HCT116 (cell line): ENCODE data around the gene SPATC1L. TPM values are rescaled to one million over a fixed set of nuclear protein-coding genes. Genes with fewer than 3 reads are reported as not detected.

Experiments used
- ATAC-seq: fragments of 200-7000 bp; cut with Tn5 transposase; 2 replicates; pipeline ENCODE4 v1.9.1; 2020; ENCODE audit warnings: mild to moderate bottlenecking, moderate library complexity
- BruUV-seq: library from RNA; stranded (reverse); fragments of 400-500 nt; replicated peaks from 2 replicates; lab custom pipeline; 2021; lab: Mats Ljungman, UMichigan
- CTCF ChIA-PET: fragments of 300-600 bp; sonication (Branson Sonifier 250); formaldehyde crosslinking; loops from one replicate; lab custom pipeline; 2021; ENCODE audit warnings: antibody characterized with exemption; lab: Charles Lee
- POLR2A ChIA-PET: fragments of 300-600, 350-600 bp; sonication (Branson Sonifier 250); formaldehyde crosslinking; loops from one replicate; lab custom pipeline; 2021; ENCODE audit warnings: antibody characterized with exemption; lab: Charles Lee
- RAD21 ChIA-PET, 2 experiments: fragments of 300-600 bp; sonication (Branson Sonifier 250); formaldehyde crosslinking; loops; one replicate each; lab custom pipeline; 2023; ENCODE audit warnings: low total read pairs in 2 of 2; ENCODE audit not compliant: uncharacterized antibody in 2 of 2, unreplicated experiment in 2 of 2, low non-redundant PET in 1 of 2; lab: Charles Lee
- DNase-seq: peaks from one replicate; pipeline ENCODE4 v3.0.0-alpha.2; 2010; ENCODE audit warnings: low read depth, low spot score
- H2AFZ ChIP-seq: fragments of 200-600 bp; shearing (Covaris generic), sonication (generic); 2 replicates; pipeline ENCODE4 v1.6.1; 2017; ENCODE audit warnings: low read depth, mixed run types, mixed read lengths, antibody characterized with exemption, low read length; ENCODE audit not compliant: poor library complexity, severe bottlenecking
- H3K27ac ChIP-seq: 2 replicates; pipeline ENCODE4 v1.5.1; 2012; ENCODE audit warnings: low read depth, low read length
- H3K27me3 ChIP-seq: fragments of 200-600 bp; sonication (generic); 2 replicates; pipeline ENCODE4 v1.6.1; 2016; ENCODE audit warnings: mixed run types, low read length, mixed read lengths; ENCODE audit not compliant: insufficient read depth
- H3K36me3 ChIP-seq, 2 experiments: fragments of 200-500 bp in 1 of 2; fragments of 200-600 bp in 1 of 2; sonication (Bioruptor generic) in 1 of 2; sonication (generic) in 1 of 2; 2 replicates each; pipeline versions ENCODE4 v1.5.1 to v1.6.1; 2014 to 2016; ENCODE audit warnings: low read length in 2 of 2, inconsistent platforms in 1 of 2, mixed read lengths in 1 of 2, mixed run types in 1 of 2; ENCODE audit not compliant: insufficient read depth in 2 of 2, control insufficient read depth in 1 of 2
- H3K4me1 ChIP-seq, 2 experiments: fragments of 200-600 bp in 1 of 2; sonication (generic) in 1 of 2; 2 replicates each; pipeline versions ENCODE4 v1.5.1 to v1.6.1; 2012 to 2017; ENCODE audit warnings: low read length in 2 of 2, inconsistent platforms in 1 of 2, mild to moderate bottlenecking in 1 of 2, mixed read lengths in 1 of 2, mixed run types in 1 of 2, moderate library complexity in 1 of 2; ENCODE audit not compliant: insufficient read depth in 2 of 2, control insufficient read depth in 1 of 2
- H3K4me2 ChIP-seq: fragments of 200-600 bp; sonication (generic); 2 replicates; pipeline ENCODE4 v1.6.1; 2017; ENCODE audit warnings: mixed run types, low read length, mixed read lengths
- H3K4me3 ChIP-seq, 2 experiments: fragments of 200-600 bp in 1 of 2; sonication (generic) in 1 of 2; replicated peaks in 1 of 2; 2 replicates each; pipeline ENCODE4 v1.5.1; 2011 to 2016; ENCODE audit warnings: low read length in 2 of 2, control low read depth in 1 of 2, low read depth in 1 of 2, mild to moderate bottlenecking in 1 of 2, mixed read lengths in 1 of 2, mixed run types in 1 of 2
- H3K79me2 ChIP-seq: fragments of 200-600 bp; sonication (generic); 2 replicates; pipeline ENCODE4 v1.6.1; 2017; ENCODE audit warnings: mild to moderate bottlenecking, mixed run types, low read length, moderate library complexity, mixed read lengths; ENCODE audit not compliant: insufficient read depth
- H3K9ac ChIP-seq: fragments of 200-600 bp; sonication (generic); 2 replicates; pipeline ENCODE4 v1.6.1; 2016; ENCODE audit warnings: low read length, mixed read lengths
- H3K9me2 ChIP-seq: fragments of 200-600 bp; sonication (generic), shearing (Covaris generic); 2 replicates; pipeline ENCODE4 v1.6.1; 2017; ENCODE audit warnings: mixed run types, mild to moderate bottlenecking, moderate library complexity; ENCODE audit not compliant: insufficient read depth
- H3K9me3 ChIP-seq, 2 experiments: fragments of 200-500 bp in 1 of 2; fragments of 200-600 bp in 1 of 2; sonication (Bioruptor generic) in 1 of 2; sonication (generic) in 1 of 2; 2 replicates each; pipeline ENCODE4 v1.6.1; 2014 to 2017; ENCODE audit warnings: low read length in 2 of 2, mixed read lengths in 2 of 2, inconsistent platforms in 1 of 2, low read depth in 1 of 2, mild to moderate bottlenecking in 1 of 2, mixed run types in 1 of 2, moderate library complexity in 1 of 2; ENCODE audit not compliant: control insufficient read depth in 1 of 2, insufficient read depth in 1 of 2
- H4K20me1 ChIP-seq: fragments of 200-600 bp; sonication (generic), shearing (Covaris generic); 2 replicates; pipeline ENCODE4 v1.6.1; 2017; ENCODE audit warnings: mixed run types, mild to moderate bottlenecking, moderate library complexity; ENCODE audit not compliant: insufficient read depth
- CEBPB ChIP-seq: IDR thresholded peaks from 2 replicates; pipeline ENCODE4 v1.6.1; 2012; ENCODE audit warnings: low read depth
- EGR1 ChIP-seq: IDR thresholded peaks from 2 replicates; pipeline ENCODE4 v1.6.1; 2012; ENCODE audit warnings: low read depth
- ELF1 ChIP-seq: IDR thresholded peaks from 2 replicates; pipeline ENCODE4 v1.6.1; 2012; ENCODE audit warnings: low read depth, borderline replicate concordance
- EZH2 ChIP-seq: fragments of 200-600 bp; sonication (generic); IDR thresholded peaks from 2 replicates; pipeline ENCODE4 v1.6.1; 2017; ENCODE audit warnings: antibody characterized with exemption, mixed run types
- EZH2phosphoT487 ChIP-seq: fragments of 200-600 bp; IDR thresholded peaks from 2 replicates; pipeline ENCODE4 v1.6.1; 2018; ENCODE audit warnings: antibody characterized with exemption, borderline replicate concordance
- POLR2AphosphoS5 ChIP-seq: IDR thresholded peaks from 2 replicates; pipeline ENCODE4 v1.6.1; 2011; ENCODE audit warnings: mild to moderate bottlenecking, low read depth, low read length, moderate library complexity
- RAD21 ChIP-seq: IDR thresholded peaks from 2 replicates; pipeline ENCODE4 v1.6.1; 2012; ENCODE audit warnings: low read depth, mild to moderate bottlenecking
- SIN3A ChIP-seq: IDR thresholded peaks from 2 replicates; pipeline ENCODE4 v1.6.1; 2012; ENCODE audit warnings: low read depth
- SP1 ChIP-seq: IDR thresholded peaks from 2 replicates; pipeline ENCODE4 v1.6.1; 2012; ENCODE audit warnings: low read depth
- SRF ChIP-seq: IDR thresholded peaks from 2 replicates; pipeline ENCODE4 v1.6.1; 2012; ENCODE audit warnings: low read depth
- TCF7L2 ChIP-seq: IDR thresholded peaks from 2 replicates; pipeline ENCODE4 v1.7.0; 2011; ENCODE audit warnings: borderline replicate concordance, inconsistent platforms; ENCODE audit not compliant: insufficient read depth, insufficient read length; ENCODE audit errors: extremely low read depth
- ZFX ChIP-seq: fragments of 450-650 bp; IDR thresholded peaks from 2 replicates; pipeline ENCODE4 v1.6.1; 2017
- ZNF274 ChIP-seq: fragments of 200-500 bp; sonication (Bioruptor generic); IDR thresholded peaks from 2 replicates; pipeline ENCODE4 v1.6.1; 2014; ENCODE audit warnings: mild to moderate bottlenecking, low read depth, low read length, inconsistent platforms
- intact Hi-C: fragments of 100-400 bp; cut with micrococcal nuclease; formaldehyde crosslinking; loops from 2 replicates; pipeline ENCODE4 v1.10.0; 2022
- total RNA-seq: library from RNA; stranded (reverse); gene quantifications from one replicate; pipeline ENCODE4 v1.2.1, GENCODE V29; 2021; ENCODE audit not compliant: unreplicated experiment
- TF ChIP-seq, protein P1 (sequence below): IDR thresholded peaks from 2 replicates; pipeline ENCODE4 v1.6.1; 2011; ENCODE audit warnings: mild to moderate bottlenecking, low read length, moderate library complexity; ENCODE audit not compliant: insufficient replicate concordance; ENCODE audit errors: extremely low read depth
- TF ChIP-seq, protein P2 (sequence below): IDR thresholded peaks from 2 replicates; pipeline ENCODE4 v1.6.1; 2012
- TF ChIP-seq, protein P3 (sequence below): IDR thresholded peaks from 2 replicates; pipeline ENCODE4 v1.6.1; 2012; ENCODE audit warnings: low read depth
- TF ChIP-seq, protein P4 (sequence below), 3 experiments: fragments of 200-600 bp in 1 of 3; sonication (generic) in 1 of 3; IDR thresholded peaks in 2 of 3; conservative IDR thresholded peaks in 1 of 3; 2 replicates each; pipeline ENCODE4 v1.5.1; 2012 to 2017; ENCODE audit warnings: low read depth in 2 of 3, low read length in 2 of 3, antibody characterized with exemption in 1 of 3, borderline replicate concordance in 1 of 3, control low read depth in 1 of 3, mild to moderate bottlenecking in 1 of 3, mixed read lengths in 1 of 3, mixed run types in 1 of 3, moderate library complexity in 1 of 3; ENCODE audit not compliant: insufficient read depth in 1 of 3
- TF ChIP-seq, protein P5 (sequence below): IDR thresholded peaks from 2 replicates; pipeline ENCODE4 v1.6.1; 2012

The SPATC1L gene
- total RNA-seq, 1 experiment from 2014 or later = 1.3 TPM

DNA sequence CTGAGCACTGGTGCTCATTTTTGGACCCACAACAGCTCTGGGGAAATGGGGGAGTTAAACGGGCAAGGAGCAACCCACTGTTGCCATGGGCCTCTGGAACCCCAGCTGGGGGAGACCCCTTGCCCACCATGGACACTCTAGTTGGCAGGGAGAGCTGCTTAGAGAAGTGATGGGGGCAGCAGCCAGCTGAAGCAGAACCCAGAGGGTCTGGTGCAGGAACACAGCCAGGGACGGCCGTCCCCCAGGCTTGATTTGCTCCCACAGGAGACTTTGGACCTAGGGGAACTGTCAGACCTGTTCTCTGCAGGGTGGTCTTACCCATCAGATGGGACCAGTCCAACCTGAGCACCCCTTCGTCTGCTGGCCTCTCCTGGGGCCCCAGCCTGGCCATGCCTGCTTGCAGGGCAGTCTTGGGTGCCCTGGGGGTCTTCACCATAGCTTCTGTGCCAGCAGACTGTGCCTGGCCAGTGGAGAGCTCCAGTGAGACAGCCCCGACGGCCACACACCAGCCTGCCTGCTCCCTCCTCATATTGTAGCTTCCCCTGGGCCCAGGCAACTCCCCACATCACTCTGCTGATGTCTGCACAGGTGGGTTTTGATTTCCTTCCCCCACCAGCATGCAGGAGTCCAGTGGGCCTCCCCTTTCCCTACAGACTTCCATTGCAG, 11.3 kb downstream of the SPATC1L start:
- Histone ChIP-seq H3K9ac (no peak overlapping the region), H2AFZ (no peak overlapping the region), H3K36me3 (no peaks in the 10 kb centered on the region), H3K27ac (no peak overlapping the region), H4K20me1 (no peaks in the 10 kb centered on the region), H3K4me1 (no peaks in the 10 kb centered on the region), H3K79me2 (no peaks in the 10 kb centered on the region), H3K9me2 (no peaks in the 10 kb centered on the region), H3K4me3 (no peak overlapping the region), H3K27me3 (peaks cover 35% of the 10 kb centered on the region), H3K4me2 (no peak overlapping the region), H3K9me3 (peaks cover 0 to 5% of the 10 kb centered on the region in 2 experiments; a peak in 1 of 4 replicates)
- ChIA-PET RAD21 (no interaction called here), CTCF (no interaction called here), POLR2A (no interaction called here)
- ATAC-seq (no peak), DNase-seq (no peak)
- no peak for TF ChIP-seq ZNF274
- no peak for TF ChIP-seq ELF1
- no peak for TF ChIP-seq RAD21
- no peak for TF ChIP-seq EZH2phosphoT487
- TF ChIP-seq POLR2AphosphoS5 = no peak
- TF ChIP-seq EGR1 = no peak
- TF ChIP-seq SP1 = no peak
- no peak for TF ChIP-seq SIN3A
- TF ChIP-seq SRF = no peak
- no peak for TF ChIP-seq EZH2
- TF ChIP-seq, protein P1, sequence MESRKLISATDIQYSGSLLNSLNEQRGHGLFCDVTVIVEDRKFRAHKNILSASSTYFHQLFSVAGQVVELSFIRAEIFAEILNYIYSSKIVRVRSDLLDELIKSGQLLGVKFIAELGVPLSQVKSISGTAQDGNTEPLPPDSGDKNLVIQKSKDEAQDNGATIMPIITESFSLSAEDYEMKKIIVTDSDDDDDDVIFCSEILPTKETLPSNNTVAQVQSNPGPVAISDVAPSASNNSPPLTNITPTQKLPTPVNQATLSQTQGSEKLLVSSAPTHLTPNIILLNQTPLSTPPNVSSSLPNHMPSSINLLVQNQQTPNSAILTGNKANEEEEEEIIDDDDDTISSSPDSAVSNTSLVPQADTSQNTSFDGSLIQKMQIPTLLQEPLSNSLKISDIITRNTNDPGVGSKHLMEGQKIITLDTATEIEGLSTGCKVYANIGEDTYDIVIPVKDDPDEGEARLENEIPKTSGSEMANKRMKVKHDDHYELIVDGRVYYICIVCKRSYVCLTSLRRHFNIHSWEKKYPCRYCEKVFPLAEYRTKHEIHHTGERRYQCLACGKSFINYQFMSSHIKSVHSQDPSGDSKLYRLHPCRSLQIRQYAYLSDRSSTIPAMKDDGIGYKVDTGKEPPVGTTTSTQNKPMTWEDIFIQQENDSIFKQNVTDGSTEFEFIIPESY = no peak
- TF ChIP-seq, protein P2, sequence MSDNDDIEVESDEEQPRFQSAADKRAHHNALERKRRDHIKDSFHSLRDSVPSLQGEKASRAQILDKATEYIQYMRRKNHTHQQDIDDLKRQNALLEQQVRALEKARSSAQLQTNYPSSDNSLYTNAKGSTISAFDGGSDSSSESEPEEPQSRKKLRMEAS = no peak
- no peak for TF ChIP-seq ZFX
- no peak for TF ChIP-seq CEBPB
- TF ChIP-seq, protein P3, sequence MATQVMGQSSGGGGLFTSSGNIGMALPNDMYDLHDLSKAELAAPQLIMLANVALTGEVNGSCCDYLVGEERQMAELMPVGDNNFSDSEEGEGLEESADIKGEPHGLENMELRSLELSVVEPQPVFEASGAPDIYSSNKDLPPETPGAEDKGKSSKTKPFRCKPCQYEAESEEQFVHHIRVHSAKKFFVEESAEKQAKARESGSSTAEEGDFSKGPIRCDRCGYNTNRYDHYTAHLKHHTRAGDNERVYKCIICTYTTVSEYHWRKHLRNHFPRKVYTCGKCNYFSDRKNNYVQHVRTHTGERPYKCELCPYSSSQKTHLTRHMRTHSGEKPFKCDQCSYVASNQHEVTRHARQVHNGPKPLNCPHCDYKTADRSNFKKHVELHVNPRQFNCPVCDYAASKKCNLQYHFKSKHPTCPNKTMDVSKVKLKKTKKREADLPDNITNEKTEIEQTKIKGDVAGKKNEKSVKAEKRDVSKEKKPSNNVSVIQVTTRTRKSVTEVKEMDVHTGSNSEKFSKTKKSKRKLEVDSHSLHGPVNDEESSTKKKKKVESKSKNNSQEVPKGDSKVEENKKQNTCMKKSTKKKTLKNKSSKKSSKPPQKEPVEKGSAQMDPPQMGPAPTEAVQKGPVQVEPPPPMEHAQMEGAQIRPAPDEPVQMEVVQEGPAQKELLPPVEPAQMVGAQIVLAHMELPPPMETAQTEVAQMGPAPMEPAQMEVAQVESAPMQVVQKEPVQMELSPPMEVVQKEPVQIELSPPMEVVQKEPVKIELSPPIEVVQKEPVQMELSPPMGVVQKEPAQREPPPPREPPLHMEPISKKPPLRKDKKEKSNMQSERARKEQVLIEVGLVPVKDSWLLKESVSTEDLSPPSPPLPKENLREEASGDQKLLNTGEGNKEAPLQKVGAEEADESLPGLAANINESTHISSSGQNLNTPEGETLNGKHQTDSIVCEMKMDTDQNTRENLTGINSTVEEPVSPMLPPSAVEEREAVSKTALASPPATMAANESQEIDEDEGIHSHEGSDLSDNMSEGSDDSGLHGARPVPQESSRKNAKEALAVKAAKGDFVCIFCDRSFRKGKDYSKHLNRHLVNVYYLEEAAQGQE = no peak
- no peak for TF ChIP-seq TCF7L2
- TF ChIP-seq, protein P4, sequence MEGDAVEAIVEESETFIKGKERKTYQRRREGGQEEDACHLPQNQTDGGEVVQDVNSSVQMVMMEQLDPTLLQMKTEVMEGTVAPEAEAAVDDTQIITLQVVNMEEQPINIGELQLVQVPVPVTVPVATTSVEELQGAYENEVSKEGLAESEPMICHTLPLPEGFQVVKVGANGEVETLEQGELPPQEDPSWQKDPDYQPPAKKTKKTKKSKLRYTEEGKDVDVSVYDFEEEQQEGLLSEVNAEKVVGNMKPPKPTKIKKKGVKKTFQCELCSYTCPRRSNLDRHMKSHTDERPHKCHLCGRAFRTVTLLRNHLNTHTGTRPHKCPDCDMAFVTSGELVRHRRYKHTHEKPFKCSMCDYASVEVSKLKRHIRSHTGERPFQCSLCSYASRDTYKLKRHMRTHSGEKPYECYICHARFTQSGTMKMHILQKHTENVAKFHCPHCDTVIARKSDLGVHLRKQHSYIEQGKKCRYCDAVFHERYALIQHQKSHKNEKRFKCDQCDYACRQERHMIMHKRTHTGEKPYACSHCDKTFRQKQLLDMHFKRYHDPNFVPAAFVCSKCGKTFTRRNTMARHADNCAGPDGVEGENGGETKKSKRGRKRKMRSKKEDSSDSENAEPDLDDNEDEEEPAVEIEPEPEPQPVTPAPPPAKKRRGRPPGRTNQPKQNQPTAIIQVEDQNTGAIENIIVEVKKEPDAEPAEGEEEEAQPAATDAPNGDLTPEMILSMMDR (IDR thresholded peaks at IDR 0.05 in 2 of 3, conservative IDR thresholded peaks at IDR 0.05 in 1 of 3; ENCODE audit: borderline replicate concordance in 1 of 3, insufficient read depth in 1 of 3, low read depth in 2 of 3, low read length in 2 of 3) = no peak
- TF ChIP-seq, protein P5, sequence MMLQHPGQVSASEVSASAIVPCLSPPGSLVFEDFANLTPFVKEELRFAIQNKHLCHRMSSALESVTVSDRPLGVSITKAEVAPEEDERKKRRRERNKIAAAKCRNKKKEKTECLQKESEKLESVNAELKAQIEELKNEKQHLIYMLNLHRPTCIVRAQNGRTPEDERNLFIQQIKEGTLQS = no peak
- BruUV-seq = no TSS peak
- intact Hi-C loops = no loop called here
